Hypothalamus (tissue), 51 donors: ENCODE data around the gene NXN.
"Not testable (repeated sequence)": the region's sequence is repeated elsewhere in the genome, so short reads cannot be mapped to it uniquely, and the experiment has no call there.

Experiments
- DNase-seq, 51 donors: peaks; one replicate each; lab custom pipeline; 2025; lab: John Stamatoyannopoulos, UW

The NXN gene

GRCh38 chr17:924711-925475 lies 54.7 kb downstream of the NXN start:
- DNase-seq, result no peak

GRCh38 chr17:924306-924705 lies 55.3 kb downstream of the NXN start:
- not testable (repeated sequence) for DNase-seq

- DNase-seq, result no peak
These were observed 55.9 kb downstream of the NXN start for GRCh38 chr17:923633-924032.

GRCh38 chr17:921161-921560 lies 58.4 kb downstream of the NXN start:
- DNase-seq, result no peak

GRCh38 chr17:920190-920589 lies 59.4 kb downstream of the NXN start:
- DNase-seq, result no peak

- no peak for DNase-seq
These were observed 61.4 kb downstream of the NXN start for GRCh38 chr17:917941-918740.

GRCh38 chr17:917391-917811 lies 62.2 kb downstream of the NXN start:
- no peak for DNase-seq

GRCh38 chr17:916315-916714 lies 63.3 kb downstream of the NXN start:
- DNase-seq, result no peak

GRCh38 chr17:915538-916201 lies 63.9 kb downstream of the NXN start:
- DNase-seq, result peak in 2 of 51 donors; percentile 6 to 18

GRCh38 chr17:914561-914960 lies 65.0 kb downstream of the NXN start:
- no peak for DNase-seq

- DNase-seq, result no peak
These were observed 66.4 kb downstream of the NXN start for GRCh38 chr17:913207-913606.

GRCh38 chr17:909642-910323 lies 69.8 kb downstream of the NXN start:
- no peak for DNase-seq

- no peak for DNase-seq
These were observed 71.9 kb downstream of the NXN start for GRCh38 chr17:907725-908124.

- not testable (repeated sequence) for DNase-seq
These were observed 73.9 kb downstream of the NXN start for GRCh38 chr17:905708-906107.

GRCh38 chr17:903691-904481 lies 75.7 kb downstream of the NXN start:
- DNase-seq, result no peak

- DNase-seq, result no peak
These were observed 77.1 kb downstream of the NXN start for GRCh38 chr17:902463-902862.

GRCh38 chr17:901964-902363 lies 77.6 kb downstream of the NXN start:
- no peak for DNase-seq

GRCh38 chr17:901191-901950 lies 78.2 kb downstream of the NXN start:
- peak in 3 of 51 donors; percentile 9 to 32 (median 10) for DNase-seq

GRCh38 chr17:900336-900934 lies 79.1 kb downstream of the NXN start:
- DNase-seq, result no peak
